IPS-11a (cell line): ENCODE data around the gene FOXL2NB.

Source experiments
- H3K4me3 ChIP-seq: one replicate; pipeline ENCODE4 v1.5.1; 2013; ENCODE audit warnings: low read depth, low read length, control low read depth

Gene FOXL2NB

DNA sequence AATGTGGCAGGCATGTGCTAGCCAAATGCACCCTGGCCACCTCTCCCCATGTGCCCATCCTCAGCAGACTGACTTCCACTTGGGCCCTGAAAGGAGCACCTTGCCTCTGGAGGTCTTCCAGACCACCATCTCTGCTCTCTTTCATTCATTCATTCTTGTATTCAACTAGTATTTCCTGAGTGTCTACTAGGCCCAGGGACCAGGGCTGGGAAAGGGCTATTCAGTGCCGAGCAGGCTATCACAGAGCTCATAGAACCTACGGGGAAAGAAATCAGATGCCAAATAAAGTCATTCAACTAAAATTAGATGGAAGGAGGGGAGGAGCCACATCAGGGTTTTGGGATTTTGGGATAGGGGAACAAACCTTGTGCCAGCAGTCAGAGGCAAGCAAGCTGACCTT lies 40.2 kb downstream of the FOXL2NB start:
- H3K4me3 ChIP-seq = no peak overlapping the region

GRCh38 chr3:138995706-138996105 lies 48.7 kb downstream of the FOXL2NB start:
- no peak overlapping the region for H3K4me3 ChIP-seq
